Mucosa of descending colon (tissue), 3 donors: ENCODE results near the gene ETS2. TPM values are rescaled to one million over a fixed set of nuclear protein-coding genes. Genes with fewer than 3 reads are reported as not detected.

Source experiments
- ATAC-seq: fragments of 200-7000 bp; cut with Tn5 transposase; one replicate; pipeline ENCODE4 v1.9.1; 2020; ENCODE audit warnings: mild to moderate bottlenecking, moderate library complexity
- DNase-seq, 3 donors: peaks; one replicate each; pipeline ENCODE4 v3.0.0-alpha.2; 2020
- H3K36me3 ChIP-seq: fragments of 200-600 bp; one replicate; pipeline ENCODE4 v1.8.0; 2021; ENCODE audit warnings: low read depth, mild to moderate bottlenecking
- H3K4me1 ChIP-seq: fragments of 200-600 bp; one replicate; pipeline ENCODE4 v1.8.0; 2021; ENCODE audit warnings: low read depth, mild to moderate bottlenecking
- H3K4me3 ChIP-seq: fragments of 200-600 bp; one replicate; pipeline ENCODE4 v1.8.0; 2021; ENCODE audit warnings: mild to moderate bottlenecking
- H3K9me3 ChIP-seq: fragments of 200-600 bp; one replicate; pipeline ENCODE4 v1.8.0; 2021; ENCODE audit warnings: mild to moderate bottlenecking
- intact Hi-C, 2 donors: fragments of 100-400 bp; cut with DNase I in 1 of 2; cut with micrococcal nuclease in 1 of 2; formaldehyde crosslinking; loops; one replicate each; pipeline versions ENCODE4 v1.11.0 to v1.11.1; 2022; cut with DNase I, micrococcal nuclease
- total RNA-seq, 3 donors: library from RNA; stranded (reverse); fragmentation: NEBNext Ultra II Directional in 2 of 3; extraction: Animal tissue kit (Norgen Biotek cat#: 25700) in 2 of 3; gene quantifications; one replicate each; pipeline versions ENCODE4 v1.2.1 to v1.2.4, GENCODE V29; 2021 to 2023
- TF ChIP-seq, protein P1 (sequence below): fragments of 200-600 bp; IDR thresholded peaks from one replicate; pipeline ENCODE4 v1.8.0; 2022; ENCODE audit warnings: antibody characterized with exemption, mild to moderate bottlenecking
- donor health status: DM: no; HTN: no; CAD: no; lungs with moderate emphysema.
- donor health status: DM: no; HTN: no; CAD: no.
- donor health status: DM: no; HTN: yes; CAD: no.

The ETS2 gene
- total RNA-seq, 3 donors from 2014 or later = 115 to 222 (median 171) TPM

DNA sequence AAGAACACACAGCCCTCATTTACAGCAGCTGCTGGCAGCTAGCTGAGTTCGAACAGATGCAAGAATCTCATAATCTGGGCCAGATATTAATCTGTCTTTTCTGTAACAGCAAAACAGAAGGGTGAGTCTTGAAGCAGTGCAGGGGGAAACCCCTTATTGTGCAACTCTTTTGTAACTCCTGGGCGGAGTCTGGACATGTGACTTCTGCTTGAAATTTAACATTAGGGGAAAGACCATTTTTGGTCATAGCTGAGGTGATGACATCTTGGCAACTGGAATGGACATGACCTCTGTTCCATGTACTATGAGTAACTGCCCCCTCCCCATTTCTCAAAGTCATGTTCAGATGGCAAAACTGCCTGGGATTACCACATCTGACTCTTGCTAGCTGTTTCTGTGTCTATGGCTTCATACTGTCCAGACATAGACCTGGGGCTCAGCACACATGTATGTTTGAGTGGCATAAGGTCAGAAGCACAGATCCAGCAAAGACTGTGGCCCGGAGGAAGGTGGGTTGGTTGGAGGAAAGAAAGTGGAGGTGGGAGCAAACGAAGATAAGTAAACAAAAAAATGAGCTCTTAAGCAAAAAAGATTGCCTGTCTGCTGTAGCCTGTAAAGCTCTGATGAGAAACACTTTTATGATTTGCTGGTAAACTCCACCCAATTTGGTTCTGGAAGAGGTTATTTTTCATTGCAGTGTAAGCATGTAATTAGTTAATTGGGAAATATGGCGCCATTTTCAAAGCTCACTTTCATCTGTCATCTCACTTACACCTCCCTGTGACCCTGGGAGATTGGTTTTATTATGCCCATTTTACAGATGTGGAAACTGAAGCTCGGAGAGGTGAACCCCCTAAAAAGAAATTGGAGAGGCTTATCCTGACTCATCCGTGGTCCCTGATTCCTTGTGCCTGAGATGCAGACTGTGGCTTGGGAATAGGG, 26.1 kb downstream of the ETS2 start:
- intact Hi-C loops = loop anchor here in 1 of 2 donors (10.0 kb wide), 1 partner anchor 83 kb away; no protein-coding TSS in a partner anchor
- Histone ChIP-seq H3K4me3 (no peak overlapping the region), H3K36me3 (no peaks in the 10 kb centered on the region), H3K9me3 (no peaks in the 10 kb centered on the region), H3K4me1 (peaks cover 7% of the 10 kb centered on the region)
- DNase-seq = peak in 1 of 3 donors; percentile 79
- TF ChIP-seq, protein P1, sequence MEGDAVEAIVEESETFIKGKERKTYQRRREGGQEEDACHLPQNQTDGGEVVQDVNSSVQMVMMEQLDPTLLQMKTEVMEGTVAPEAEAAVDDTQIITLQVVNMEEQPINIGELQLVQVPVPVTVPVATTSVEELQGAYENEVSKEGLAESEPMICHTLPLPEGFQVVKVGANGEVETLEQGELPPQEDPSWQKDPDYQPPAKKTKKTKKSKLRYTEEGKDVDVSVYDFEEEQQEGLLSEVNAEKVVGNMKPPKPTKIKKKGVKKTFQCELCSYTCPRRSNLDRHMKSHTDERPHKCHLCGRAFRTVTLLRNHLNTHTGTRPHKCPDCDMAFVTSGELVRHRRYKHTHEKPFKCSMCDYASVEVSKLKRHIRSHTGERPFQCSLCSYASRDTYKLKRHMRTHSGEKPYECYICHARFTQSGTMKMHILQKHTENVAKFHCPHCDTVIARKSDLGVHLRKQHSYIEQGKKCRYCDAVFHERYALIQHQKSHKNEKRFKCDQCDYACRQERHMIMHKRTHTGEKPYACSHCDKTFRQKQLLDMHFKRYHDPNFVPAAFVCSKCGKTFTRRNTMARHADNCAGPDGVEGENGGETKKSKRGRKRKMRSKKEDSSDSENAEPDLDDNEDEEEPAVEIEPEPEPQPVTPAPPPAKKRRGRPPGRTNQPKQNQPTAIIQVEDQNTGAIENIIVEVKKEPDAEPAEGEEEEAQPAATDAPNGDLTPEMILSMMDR = no peak
- ATAC-seq = peak; percentile 90

DNA sequence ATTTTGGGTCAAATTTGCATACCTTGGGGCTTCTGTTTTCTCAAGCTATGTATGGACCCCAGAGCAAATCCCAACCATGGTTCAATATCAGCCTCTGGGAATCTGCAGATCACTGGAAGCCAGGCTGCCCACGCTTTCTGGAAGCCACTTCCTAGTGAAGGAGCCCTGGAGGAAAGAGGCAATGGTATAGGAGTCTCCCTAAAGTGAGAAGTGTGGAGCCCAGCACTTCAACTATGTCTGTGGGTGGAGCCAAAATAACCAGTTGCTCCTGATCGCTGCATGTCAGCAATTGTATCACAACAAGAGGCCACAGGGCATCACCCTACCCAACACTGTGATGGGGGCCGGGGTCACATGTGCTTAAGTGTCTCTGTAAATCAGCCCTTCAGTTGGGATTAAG, 26.9 kb downstream of the ETS2 start:
- H3K4me1 ChIP-seq = peaks cover 7% of the 10 kb centered on the region
- H3K36me3 ChIP-seq = no peaks in the 10 kb centered on the region
- DNase-seq (no peak), ATAC-seq (no peak)
- no peak overlapping the region for H3K4me3 ChIP-seq
- H3K9me3 ChIP-seq = no peaks in the 10 kb centered on the region
- intact Hi-C loops = loop anchor here in 1 of 2 donors (10.0 kb wide), 1 partner anchor 82 kb away; no protein-coding TSS in a partner anchor
- TF ChIP-seq, protein P1 = no peak

DNA sequence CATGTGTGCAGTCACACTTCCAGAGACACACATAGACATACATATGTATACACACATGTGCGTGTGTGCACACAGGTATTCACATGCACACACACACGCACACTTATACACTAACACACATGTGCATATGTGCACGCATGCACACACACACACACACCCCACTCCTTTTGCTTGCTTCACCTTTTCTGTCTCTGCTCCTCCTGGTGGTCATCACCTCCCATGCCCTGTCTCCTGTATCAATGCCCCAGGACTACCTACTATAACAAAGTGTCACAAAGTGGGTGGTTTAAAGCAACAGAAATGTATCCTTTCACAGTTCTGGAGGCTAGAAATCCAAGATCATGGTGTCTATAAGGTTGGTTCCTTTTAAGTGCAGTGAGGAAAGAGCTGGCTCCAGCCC, 27.4 kb downstream of the ETS2 start:
- H3K36me3 ChIP-seq = no peaks in the 10 kb centered on the region
- no peaks in the 10 kb centered on the region for H3K9me3 ChIP-seq
- DNase-seq = no peak
- peaks cover 7% of the 10 kb centered on the region for H3K4me1 ChIP-seq
- intact Hi-C loops = loop anchor here in 1 of 2 donors (10.0 kb wide), 1 partner anchor 82 kb away; no protein-coding TSS in a partner anchor
- no peak overlapping the region for H3K4me3 ChIP-seq
- no peak for ATAC-seq
- TF ChIP-seq, protein P1 = no peak

DNA sequence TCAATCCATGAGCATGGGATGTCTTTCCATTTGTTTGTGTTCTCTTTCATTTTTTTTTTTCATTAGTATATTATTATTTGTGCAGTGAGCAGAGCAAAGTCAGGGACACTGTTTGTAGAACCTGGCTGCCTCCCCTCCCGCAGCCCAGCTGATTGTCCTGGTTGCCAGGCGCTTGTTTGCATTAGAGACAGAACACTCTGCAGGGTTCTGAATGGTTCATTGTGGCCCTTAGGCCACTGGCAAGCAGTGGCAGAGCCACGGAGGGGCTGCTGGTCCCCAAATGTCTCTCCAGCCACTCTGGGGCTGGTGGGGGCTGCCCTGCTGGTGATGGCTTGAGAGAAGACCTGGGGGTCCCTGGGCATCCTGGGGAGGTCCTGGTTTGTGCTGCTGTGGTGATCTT, 29.0 kb downstream of the ETS2 start:
- intact Hi-C loops = loop anchor here in 1 of 2 donors (10.0 kb wide), 1 partner anchor 80 kb away; no protein-coding TSS in a partner anchor
- ATAC-seq = no peak
- TF ChIP-seq, protein P1 = no peak

DNA sequence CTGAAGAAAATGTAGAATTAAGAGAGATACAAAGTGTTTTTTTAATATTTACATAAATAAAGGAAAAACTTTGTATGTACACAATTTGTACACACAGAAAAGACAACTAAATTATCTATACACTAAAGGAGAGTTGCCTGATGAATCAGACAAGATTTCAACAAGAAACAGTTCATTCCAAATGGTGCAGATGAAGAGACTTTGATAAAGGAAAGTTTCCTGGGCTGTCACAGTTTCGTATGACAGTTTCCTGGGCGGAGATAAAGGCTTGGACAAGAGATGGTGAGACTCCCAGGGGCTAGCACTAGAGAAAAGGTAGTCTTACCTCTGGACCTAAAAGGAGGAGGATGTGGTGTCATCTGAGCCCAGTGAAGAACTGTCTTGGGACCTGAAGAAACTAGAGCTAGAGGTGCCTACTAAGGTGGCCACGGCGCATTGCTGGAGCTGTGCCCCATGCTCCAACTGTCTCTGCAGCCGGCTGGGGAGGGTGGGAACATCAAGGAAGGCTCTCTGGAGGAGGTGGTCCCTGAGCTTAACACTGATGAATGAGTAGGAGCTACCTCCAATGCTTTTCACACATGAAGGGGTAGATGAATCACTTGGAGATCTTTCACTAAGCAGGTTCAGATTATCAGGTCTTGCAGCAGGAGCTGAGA, 32.2 kb downstream of the ETS2 start:
- Histone ChIP-seq H3K36me3 (no peaks in the 10 kb centered on the region), H3K4me1 (no peaks in the 10 kb centered on the region), H3K9me3 (no peaks in the 10 kb centered on the region), H3K4me3 (no peak overlapping the region)
- ATAC-seq (no peak), DNase-seq (no peak)
- TF ChIP-seq, protein P1 = no peak
- intact Hi-C loops = loop anchor here in 1 of 2 donors (10.0 kb wide), 1 partner anchor 77 kb away; no protein-coding TSS in a partner anchor

More for the DNA sequence above, 29.0 kb downstream of the ETS2 start:
- peaks cover 7% of the 10 kb centered on the region for H3K4me1 ChIP-seq
- no peak overlapping the region for H3K4me3 ChIP-seq
- DNase-seq = no peak
- H3K36me3 ChIP-seq = no peaks in the 10 kb centered on the region
- H3K9me3 ChIP-seq = no peaks in the 10 kb centered on the region
